Measurements from ENCODE around the gene ACY1.

ACY1 gene

DNA sequence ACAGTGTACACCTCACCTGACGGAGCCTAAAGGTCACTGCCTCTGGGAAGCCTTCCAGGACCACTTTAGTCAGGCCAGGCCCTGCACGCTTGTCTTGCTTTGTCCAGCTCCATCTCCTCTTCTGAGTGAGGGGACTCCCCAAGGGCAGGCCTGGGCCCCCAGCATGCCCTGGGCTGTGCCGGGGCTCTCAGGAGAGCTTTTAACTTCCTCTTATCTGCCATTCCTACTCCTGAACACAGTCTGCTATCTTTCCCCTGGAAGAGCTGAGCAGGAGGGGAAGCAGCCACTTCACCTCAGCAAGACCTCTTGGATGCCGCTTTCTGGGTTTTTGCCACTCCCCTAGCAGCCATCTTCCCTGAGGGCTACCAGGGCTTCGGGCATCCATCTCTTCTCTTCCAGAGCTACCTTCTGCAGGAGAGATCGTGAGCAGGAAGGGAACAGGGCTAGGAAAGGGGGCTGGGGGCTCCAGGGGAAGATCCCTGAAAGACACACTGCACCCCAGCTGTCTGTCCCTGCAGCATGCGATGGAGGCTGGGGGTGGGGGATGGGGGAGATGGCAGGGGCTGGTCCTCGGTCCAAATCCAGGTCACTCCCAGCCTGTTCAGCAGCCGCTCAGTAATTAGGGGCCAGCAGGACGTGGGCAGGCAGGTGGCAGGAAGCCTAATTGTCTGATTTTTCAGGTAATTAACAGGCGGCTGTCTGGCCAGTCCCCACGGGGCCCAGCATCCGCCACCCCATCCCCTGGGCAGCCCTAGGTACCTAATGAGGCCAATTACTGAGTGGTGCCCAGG lies 32.3 kb downstream of the ACY1 start:
- peaks cover 0 to 7% of the 10 kb centered on the region in 2 donors for H3K4me1 ChIP-seq (ENCODE audit: control insufficient read depth in 1 of 2, insufficient read depth in 2 of 2, low read length in 2 of 2)
- no peak overlapping the region for H3K4me3 ChIP-seq (ENCODE audit: low read depth in 1 of 2, low read length in 2 of 2)
- H3K36me3 ChIP-seq (ENCODE audit: control insufficient read depth in 1 of 2, insufficient read depth in 2 of 2, low read length in 2 of 2) = no peaks in the 10 kb centered on the region
- no peaks in the 10 kb centered on the region for H3K27me3 ChIP-seq (ENCODE audit: low read depth, low read length)
- no peaks in the 10 kb centered on the region for H3K9me3 ChIP-seq (ENCODE audit: control insufficient read depth in 1 of 2, low read length in 2 of 2)
- H3K27ac ChIP-seq (ENCODE audit: low read length) = no peak overlapping the region

DNA sequence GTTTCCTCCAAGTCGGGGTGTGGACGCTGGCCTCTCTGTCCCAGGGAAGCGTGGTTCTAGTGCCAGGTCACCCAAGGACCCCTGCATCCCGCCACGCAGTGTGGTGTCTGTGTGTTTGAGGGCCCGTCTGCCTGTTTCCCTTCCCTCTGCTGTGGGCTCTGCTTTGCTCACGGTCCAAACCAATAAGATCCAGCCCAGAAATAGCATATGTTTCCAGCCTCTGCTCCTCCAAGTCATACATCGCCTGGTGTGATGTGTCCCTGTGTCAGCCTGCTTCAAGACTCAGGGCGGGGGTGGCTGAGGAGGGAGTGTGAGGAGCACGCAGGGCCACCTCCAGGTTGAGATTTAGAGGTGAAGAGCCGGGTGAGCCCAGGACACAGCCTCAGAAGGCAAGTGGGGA lies 34.3 kb downstream of the ACY1 start:
- no peak overlapping the region for H3K4me3 ChIP-seq (ENCODE audit: low read depth in 1 of 2, low read length in 2 of 2)
- no peaks in the 10 kb centered on the region for H3K36me3 ChIP-seq (ENCODE audit: control insufficient read depth in 1 of 2, insufficient read depth in 2 of 2, low read length in 2 of 2)
- H3K27me3 ChIP-seq (ENCODE audit: low read depth, low read length) = no peaks in the 10 kb centered on the region
- H3K4me1 ChIP-seq (ENCODE audit: control insufficient read depth in 1 of 2, insufficient read depth in 2 of 2, low read length in 2 of 2) = peaks cover 3 to 17% of the 10 kb centered on the region in 2 donors
- H3K27ac ChIP-seq (ENCODE audit: low read length) = no peak overlapping the region
- no peaks in the 10 kb centered on the region for H3K9me3 ChIP-seq (ENCODE audit: control insufficient read depth in 1 of 2, low read length in 2 of 2)

DNA sequence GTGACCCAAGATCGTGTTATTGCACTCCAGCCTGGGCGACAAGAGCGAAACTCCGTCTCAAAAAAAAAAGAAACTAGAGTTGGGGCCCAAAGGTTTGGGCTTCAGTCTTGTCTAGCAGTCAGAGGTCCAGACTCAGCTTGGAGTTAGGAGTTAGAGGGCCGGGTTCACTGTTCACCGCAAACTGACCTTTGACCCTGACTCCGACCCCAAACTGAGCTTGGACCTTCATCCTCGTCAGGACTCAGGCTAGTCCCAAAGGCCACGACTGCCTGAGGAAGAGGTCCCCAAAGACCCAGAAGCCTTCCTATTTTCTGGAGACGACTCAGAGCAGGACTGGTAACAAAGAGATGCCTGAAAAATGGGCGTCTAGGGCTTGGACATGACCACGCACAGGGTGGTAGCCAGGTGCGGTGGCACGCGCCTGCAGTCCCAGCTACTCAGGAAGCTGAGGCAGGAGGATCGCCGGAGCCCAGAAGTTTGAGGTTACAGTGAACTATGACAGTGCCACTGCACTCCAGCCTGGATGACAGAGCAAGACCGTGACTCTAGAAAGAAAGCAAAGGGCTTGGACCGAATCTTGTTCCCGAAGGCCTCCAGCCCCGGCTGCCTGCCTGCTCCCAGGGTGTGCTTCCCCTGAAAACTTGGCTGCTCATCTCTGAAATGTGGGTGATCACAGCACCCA lies 35.1 kb downstream of the ACY1 start:
- Histone ChIP-seq H3K4me1 (ENCODE audit: control insufficient read depth in 1 of 2, insufficient read depth in 2 of 2, low read length in 2 of 2) (peaks cover 8 to 24% of the 10 kb centered on the region in 2 donors), H3K36me3 (ENCODE audit: control insufficient read depth in 1 of 2, insufficient read depth in 2 of 2, low read length in 2 of 2) (no peaks in the 10 kb centered on the region), H3K27ac (ENCODE audit: low read length) (no peak overlapping the region), H3K27me3 (ENCODE audit: low read depth, low read length) (no peaks in the 10 kb centered on the region), H3K9me3 (ENCODE audit: control insufficient read depth in 1 of 2, low read length in 2 of 2) (no peaks in the 10 kb centered on the region), H3K4me3 (ENCODE audit: low read depth in 1 of 2, low read length in 2 of 2) (no peak overlapping the region)

DNA sequence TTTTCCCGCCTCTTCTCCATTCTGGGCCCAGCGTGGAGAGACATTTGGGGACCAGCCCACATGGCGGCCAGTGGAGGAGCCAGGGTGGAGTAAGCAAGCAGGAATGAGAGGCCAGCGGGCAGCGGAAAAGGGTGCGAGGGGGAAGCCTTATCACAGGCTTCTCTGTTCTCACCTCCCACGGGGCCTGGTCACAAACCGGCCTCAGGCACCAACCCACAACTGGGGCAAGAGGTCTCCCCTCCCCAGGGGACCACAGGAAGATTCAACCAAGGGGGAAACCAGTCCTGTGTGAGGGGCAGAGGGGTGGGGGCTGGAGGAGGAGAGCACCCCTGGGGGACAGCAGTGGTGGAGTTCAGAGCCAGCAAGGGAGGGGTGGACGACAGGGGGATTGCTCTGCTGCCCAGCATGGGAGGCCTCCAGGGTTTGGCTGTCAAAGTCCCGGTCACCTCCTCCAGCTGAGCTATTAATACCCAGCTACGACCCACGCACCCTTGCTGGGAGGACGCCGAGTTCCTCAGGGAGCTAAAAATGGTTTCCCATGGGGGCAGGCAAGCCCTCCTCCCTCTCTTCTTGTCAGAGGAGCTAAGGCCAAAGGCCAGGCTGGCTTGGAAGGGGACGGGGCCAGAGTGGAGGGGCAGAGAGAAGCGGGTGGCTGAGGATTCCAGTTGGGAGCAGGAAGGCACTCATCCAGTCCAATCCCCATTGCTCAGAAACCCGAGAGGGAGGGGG lies 36.2 kb downstream of the ACY1 start:
- Histone ChIP-seq H3K27me3 (ENCODE audit: low read depth, low read length) (no peaks in the 10 kb centered on the region), H3K4me3 (ENCODE audit: low read depth in 1 of 2, low read length in 2 of 2) (no peak overlapping the region), H3K27ac (ENCODE audit: low read length) (no peak overlapping the region), H3K36me3 (ENCODE audit: control insufficient read depth in 1 of 2, insufficient read depth in 2 of 2, low read length in 2 of 2) (no peaks in the 10 kb centered on the region), H3K4me1 (ENCODE audit: control insufficient read depth in 1 of 2, insufficient read depth in 2 of 2, low read length in 2 of 2) (peaks cover 8 to 24% of the 10 kb centered on the region in 2 donors), H3K9me3 (ENCODE audit: control insufficient read depth in 1 of 2, low read length in 2 of 2) (no peaks in the 10 kb centered on the region)

DNA sequence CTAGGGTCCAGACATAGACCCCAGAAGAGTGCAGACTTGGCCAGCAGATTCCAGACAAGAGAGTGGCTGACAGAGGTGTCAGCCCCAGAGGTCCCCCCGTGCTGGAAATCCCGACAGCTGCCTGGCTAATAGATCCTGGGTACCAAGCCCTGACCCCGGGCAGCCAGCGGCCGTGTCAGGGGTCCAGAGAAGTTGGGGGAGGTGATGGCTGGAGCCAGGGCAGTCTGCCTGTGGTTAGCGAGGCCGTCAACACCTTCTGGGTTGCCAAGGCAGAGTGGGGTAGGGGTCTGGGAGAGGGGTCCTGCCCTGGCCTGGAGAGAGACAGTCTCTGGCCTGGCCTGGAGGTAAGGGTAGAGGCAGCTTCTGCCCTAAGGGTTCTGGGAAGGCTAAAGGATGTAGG lies 37.5 kb downstream of the ACY1 start:
- Histone ChIP-seq H3K36me3 (ENCODE audit: control insufficient read depth in 1 of 2, insufficient read depth in 2 of 2, low read length in 2 of 2) (no peaks in the 10 kb centered on the region), H3K9me3 (ENCODE audit: control insufficient read depth in 1 of 2, low read length in 2 of 2) (no peaks in the 10 kb centered on the region), H3K27ac (ENCODE audit: low read length) (no peak overlapping the region), H3K4me3 (ENCODE audit: low read depth in 1 of 2, low read length in 2 of 2) (no peak overlapping the region), H3K4me1 (ENCODE audit: control insufficient read depth in 1 of 2, insufficient read depth in 2 of 2, low read length in 2 of 2) (peaks cover 8 to 24% of the 10 kb centered on the region in 2 donors), H3K27me3 (ENCODE audit: low read depth, low read length) (no peaks in the 10 kb centered on the region)

DNA sequence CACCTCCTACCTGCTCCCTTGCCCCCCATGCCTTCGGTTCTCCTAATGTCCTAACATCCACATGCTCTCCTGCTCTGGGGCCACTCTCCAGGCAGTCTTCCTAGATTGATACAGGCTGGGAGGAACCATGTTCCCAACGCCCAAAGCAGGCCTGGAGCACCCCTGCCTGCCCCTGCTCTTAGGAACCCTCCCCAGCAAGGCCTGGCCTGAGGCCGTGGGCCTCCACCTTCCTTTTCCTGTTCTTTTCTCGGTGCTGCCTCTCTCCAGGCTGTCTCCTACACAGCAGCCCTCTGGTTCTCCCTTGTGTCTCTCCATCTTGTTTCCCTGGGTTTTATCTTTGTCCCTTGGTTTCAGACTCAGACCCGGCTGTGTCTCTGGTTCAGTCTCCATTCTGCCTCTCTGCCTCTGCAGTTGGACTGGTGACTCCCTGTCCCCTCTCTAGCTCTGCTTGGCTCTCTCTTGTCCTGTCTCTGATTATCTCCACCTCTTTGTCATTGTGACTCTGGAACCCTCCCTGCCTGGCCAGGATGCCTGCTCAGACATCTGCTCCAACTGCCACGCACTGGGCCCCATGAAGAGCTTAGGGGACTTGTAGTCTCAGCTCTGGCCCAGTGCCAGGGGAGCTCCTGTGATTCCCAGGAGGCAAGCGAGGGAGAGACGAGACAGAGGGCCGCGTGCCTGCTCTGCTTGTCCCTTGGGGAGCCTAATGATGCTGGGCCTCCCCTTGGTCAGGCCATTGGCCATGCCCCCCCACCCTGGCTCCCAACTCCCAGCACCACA lies 38.3 kb downstream of the ACY1 start:
- no peak overlapping the region for H3K4me3 ChIP-seq (ENCODE audit: low read depth in 1 of 2, low read length in 2 of 2)
- H3K9me3 ChIP-seq (ENCODE audit: control insufficient read depth in 1 of 2, low read length in 2 of 2) = no peaks in the 10 kb centered on the region
- no peaks in the 10 kb centered on the region for H3K27me3 ChIP-seq (ENCODE audit: low read depth, low read length)
- no peaks in the 10 kb centered on the region for H3K36me3 ChIP-seq (ENCODE audit: control insufficient read depth in 1 of 2, insufficient read depth in 2 of 2, low read length in 2 of 2)
- H3K27ac ChIP-seq (ENCODE audit: low read length) = no peak overlapping the region
- peaks cover 8 to 24% of the 10 kb centered on the region in 2 donors for H3K4me1 ChIP-seq (ENCODE audit: control insufficient read depth in 1 of 2, insufficient read depth in 2 of 2, low read length in 2 of 2)

DNA sequence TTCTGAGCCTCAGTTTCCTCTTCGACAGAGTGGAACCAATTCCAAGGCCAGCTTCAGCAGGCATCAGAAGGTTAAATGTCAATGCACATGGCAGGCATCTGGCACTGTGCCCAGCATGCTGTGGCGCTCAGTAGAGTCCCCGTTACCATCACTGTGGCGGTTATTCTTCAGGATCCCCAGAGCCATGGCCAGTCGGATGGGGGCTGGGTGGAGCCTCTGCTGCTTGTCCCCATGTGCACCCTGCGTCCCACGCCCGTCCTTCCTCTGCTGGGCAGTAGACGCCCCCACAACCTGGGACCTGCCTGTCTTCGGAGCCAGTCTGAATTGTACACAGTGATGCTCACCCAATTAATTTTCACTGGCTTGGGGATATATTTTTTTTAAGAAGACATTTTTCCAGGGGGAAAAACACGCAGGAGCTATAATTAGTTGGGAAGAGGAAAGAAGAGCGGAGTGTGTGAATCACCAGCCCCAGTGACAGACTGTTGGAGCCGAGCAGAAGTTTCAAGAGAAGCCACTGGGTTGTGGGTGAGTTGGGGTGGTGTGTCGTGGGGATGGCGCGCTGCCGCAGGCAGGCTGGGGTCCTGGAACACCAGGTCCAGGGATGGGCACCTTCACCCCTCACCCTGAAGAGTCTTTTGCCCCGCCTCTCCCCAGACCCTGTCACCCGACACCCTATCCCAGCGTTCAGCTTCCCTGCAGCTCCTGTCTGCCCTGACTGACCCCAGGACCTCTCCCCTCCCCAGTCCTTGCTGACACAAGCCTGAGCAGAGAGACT lies 39.2 kb downstream of the ACY1 start:
- Histone ChIP-seq H3K9me3 (ENCODE audit: control insufficient read depth in 1 of 2, low read length in 2 of 2) (no peaks in the 10 kb centered on the region), H3K4me3 (ENCODE audit: low read depth in 1 of 2, low read length in 2 of 2) (no peak overlapping the region), H3K27me3 (ENCODE audit: low read depth, low read length) (no peaks in the 10 kb centered on the region), H3K36me3 (ENCODE audit: control insufficient read depth in 1 of 2, insufficient read depth in 2 of 2, low read length in 2 of 2) (no peaks in the 10 kb centered on the region), H3K27ac (ENCODE audit: low read length) (peak overlapping the region; percentile 39), H3K4me1 (ENCODE audit: control insufficient read depth in 1 of 2, insufficient read depth in 2 of 2, low read length in 2 of 2) (peaks cover 8 to 24% of the 10 kb centered on the region in 2 donors)

DNA sequence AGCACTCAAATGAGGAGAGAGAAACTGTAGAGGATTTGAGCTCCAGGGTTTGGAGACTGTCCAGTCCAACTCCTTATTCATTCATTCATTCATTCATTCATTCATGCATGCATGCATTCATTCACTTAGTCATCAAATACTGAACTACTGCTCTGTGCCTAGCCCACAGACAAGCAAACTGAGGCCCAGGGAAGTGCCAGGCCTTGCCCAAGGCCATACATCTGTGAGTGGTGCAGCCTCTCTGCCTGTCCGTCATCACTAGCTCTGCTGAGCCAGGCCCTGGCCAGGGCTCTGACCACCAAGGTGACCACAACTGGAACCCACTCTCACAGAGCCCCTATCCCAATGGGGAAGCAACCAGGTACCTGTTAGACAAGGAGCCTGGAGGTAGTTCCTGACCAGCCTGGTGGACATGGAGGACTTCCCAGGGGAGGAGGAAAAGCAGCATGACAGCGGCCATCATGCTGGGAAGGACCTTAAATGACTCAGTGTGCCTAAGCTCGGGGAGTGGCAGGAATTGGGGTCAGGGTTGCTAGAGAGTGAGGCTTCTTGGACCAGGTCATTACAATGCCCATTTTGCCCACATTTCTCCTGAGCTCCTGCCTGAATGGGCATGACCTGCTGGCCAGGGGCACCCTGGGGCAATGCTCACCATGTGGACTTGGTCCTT lies 39.9 kb downstream of the ACY1 start:
- H3K27ac ChIP-seq (ENCODE audit: low read length) = peak overlapping the region; percentile 39
- H3K4me3 ChIP-seq (ENCODE audit: low read depth in 1 of 2, low read length in 2 of 2) = no peak overlapping the region
- peaks cover 8 to 24% of the 10 kb centered on the region in 2 donors for H3K4me1 ChIP-seq (ENCODE audit: control insufficient read depth in 1 of 2, insufficient read depth in 2 of 2, low read length in 2 of 2)
- H3K36me3 ChIP-seq (ENCODE audit: control insufficient read depth in 1 of 2, insufficient read depth in 2 of 2, low read length in 2 of 2) = no peaks in the 10 kb centered on the region
- no peaks in the 10 kb centered on the region for H3K27me3 ChIP-seq (ENCODE audit: low read depth, low read length)
- no peaks in the 10 kb centered on the region for H3K9me3 ChIP-seq (ENCODE audit: control insufficient read depth in 1 of 2, low read length in 2 of 2)

DNA sequence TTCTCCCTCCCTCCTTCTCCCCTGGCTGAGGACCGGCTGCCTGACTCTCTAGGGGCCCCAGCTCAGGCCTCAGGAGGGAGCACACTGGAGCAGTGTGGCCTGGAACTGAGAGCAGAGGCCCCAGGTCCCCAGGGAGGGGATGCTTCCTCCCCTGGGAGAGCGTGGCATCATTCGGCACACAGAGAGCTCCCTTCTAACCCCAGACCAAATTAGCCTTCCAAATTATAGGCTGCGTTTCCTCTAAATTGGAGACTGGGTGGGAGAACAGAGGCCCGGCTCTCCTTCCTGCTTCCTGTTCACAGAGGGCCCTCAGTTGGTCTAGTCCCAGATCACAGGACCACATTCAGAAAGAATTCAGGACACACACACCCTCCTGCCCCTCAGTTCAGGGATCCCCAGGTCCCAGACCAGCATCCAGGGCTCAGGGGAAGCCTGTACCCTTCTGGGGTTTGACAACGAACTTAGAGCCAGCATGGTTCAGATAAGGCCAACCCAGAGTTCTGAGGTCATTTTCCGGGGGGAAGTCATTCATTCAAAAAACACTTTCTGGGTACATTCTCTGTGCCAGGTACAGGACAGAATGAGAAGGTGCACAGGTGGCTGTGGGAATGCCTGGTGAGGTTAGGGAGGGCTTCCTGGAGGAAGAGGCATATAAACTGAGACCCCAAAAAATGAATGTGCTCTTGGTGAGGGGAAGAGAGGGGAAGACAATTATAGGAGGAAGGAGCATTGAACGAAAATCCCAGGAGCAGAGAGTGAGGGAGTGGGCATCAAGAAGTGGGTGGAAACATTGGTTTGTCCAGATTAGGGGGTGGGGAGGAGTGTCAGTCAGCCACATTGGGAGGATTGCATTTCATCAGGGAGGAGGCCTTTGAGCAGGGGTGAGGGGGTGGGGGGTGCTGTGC lies 40.8 kb downstream of the ACY1 start:
- Histone ChIP-seq H3K9me3 (ENCODE audit: control insufficient read depth in 1 of 2, low read length in 2 of 2) (no peaks in the 10 kb centered on the region), H3K27ac (ENCODE audit: low read length) (no peak overlapping the region), H3K4me1 (ENCODE audit: control insufficient read depth in 1 of 2, insufficient read depth in 2 of 2, low read length in 2 of 2) (peaks cover 8 to 24% of the 10 kb centered on the region in 2 donors), H3K4me3 (ENCODE audit: low read depth in 1 of 2, low read length in 2 of 2) (no peak overlapping the region), H3K36me3 (ENCODE audit: control insufficient read depth in 1 of 2, insufficient read depth in 2 of 2, low read length in 2 of 2) (no peaks in the 10 kb centered on the region), H3K27me3 (ENCODE audit: low read depth, low read length) (no peaks in the 10 kb centered on the region)
